Breast epithelium (tissue), 3 donors: ENCODE results near the gene DUS2.

Source experiments
- CTCF ChIP-seq, 3 donors: fragments of 450-650 bp; IDR thresholded peaks; one replicate each; pipeline ENCODE4 v1.5.1; 2016 to 2017; ENCODE audit warnings: antibody characterized with exemption in 3 of 3, mild to moderate bottlenecking in 3 of 3, moderate library complexity in 3 of 3
- POLR2A ChIP-seq: fragments of 450-650 bp; IDR thresholded peaks from one replicate; pipeline ENCODE4 v1.6.1; 2016; ENCODE audit warnings: antibody characterized with exemption, mild to moderate bottlenecking, moderate library complexity

GRCh38 chr16:68065716-68066305 is 42.7 kb downstream of the DUS2 start:
- TF ChIP-seq CTCF (IDR thresholded peaks at IDR 0.05) = no peak
- no peak for TF ChIP-seq POLR2A
